ENCODE data around the gene YTHDC1.

The YTHDC1 gene

GRCh38 chr4:68358988-68359387 is 9.1 kb upstream of the YTHDC1 start:
- no peak for DNase-seq

DNA sequence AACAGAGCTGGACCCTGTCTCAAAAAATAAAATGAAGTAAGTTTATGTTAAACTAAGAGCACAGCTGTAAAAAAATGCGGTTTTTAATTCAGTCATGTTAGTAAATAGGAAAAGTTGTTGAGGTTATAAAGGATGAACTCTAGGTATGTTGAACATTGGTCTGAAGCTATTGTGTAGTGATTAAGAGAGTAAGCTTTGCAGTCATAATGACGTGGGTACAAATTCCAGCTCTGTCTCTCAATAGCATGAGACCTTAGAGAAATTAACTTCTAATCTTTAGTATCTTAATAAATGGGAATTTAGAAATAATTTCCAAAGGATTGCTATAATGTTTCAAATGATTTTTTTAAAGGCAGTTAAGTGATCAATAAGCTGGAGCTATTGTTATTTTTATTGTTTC is 2.9 kb upstream of the YTHDC1 start:
- DNase-seq: no peak

DNA sequence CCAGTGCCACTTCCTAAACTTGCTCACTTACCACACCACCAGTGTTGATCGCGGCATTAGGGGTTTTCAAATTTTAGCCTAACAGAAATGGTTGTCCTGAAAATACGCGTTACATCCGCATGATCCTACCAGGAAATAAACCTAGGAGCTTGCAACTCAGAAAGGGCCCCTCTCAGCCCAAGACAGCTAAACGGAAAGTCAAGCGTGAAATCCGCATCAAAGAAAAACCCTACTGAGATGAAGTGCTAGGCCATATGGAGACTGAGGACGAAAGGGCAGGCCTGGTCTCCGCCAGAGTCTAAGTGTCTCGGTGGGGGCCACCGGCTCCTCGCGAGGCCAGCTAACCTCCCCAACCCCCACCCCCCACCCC is 626 bp downstream of the YTHDC1 start:
- DNase-seq: peak; percentile 47

GRCh38 chr4:68348577-68348976 is 1.3 kb downstream of the YTHDC1 start:
- DNase-seq: no peak

DNA sequence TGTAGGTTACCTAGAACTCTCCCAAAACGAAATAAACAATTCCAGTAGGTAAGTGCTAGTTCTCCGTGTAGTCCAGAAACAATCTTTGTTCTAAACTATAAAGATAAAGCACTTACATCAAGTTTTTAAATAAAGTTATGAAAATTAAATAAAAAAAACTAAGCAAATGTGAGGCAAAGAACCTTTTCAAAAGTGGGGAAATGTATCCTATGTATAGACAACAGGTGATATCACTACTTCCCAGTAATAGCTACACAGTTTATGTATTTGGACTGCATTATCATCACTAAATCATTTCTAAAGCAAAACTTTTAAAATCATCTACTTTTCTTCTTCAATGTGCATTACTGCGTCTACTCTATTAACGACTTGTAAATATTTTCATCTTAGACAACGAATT is 2.0 kb downstream of the YTHDC1 start:
- DNase-seq: no peak

DNA sequence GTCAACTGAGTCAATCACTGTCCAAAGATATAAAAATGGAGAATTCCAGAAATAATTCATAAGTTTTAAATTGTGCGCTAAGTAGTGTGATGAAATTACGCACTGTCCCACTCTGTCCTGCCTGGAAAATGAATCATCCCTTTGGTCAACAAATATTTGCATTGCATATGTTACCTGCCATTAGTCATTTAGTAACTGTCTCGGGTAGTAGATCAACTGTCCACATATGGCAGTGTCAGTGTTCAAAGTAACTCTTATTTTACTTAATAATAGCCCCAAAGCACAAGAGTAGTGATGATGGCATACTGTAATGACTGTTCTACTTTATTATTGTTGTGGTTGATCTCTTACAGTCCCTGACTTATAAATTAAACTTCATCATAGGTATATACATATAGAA is 3.4 kb downstream of the YTHDC1 start:
- DNase-seq: no peak

DNA sequence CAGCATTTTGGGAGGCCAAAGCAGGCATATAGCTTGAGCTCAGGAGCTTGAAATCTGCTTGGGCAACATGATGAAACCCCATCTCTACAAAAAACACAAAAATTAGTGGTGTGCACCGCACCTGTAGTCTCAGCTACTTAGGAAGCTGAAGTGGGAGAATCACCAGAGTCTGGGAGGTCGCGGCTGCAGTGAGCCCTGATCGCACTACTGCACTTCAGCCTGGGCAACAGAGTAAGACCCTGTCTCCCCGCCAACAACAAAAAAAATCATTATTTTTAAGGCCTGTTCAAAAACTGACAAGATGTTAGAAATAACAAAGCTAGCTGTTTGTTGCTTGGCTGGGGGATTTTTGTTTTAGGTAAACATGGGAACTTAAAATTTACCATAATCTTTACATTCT is 5.1 kb downstream of the YTHDC1 start:
- no peak for DNase-seq

DNA sequence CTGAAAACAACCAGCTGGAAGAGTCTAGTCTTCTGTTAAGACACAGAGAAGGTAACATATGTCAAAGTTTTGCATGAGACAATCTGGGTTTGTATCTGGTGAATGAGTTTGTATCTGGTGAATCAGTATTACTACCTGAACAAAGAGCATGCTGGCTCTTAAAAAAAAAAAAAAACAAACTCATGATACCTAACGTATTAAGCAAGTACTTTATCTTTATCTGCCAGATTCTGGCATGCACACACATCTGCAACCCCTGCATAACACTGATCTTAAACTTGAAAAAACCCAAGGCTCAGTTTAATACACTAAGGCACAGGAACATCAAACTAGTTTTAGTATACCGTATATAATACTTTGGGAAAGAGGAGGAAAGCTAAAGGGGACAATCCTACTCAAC is 5.8 kb downstream of the YTHDC1 start:
- no peak for DNase-seq

DNA sequence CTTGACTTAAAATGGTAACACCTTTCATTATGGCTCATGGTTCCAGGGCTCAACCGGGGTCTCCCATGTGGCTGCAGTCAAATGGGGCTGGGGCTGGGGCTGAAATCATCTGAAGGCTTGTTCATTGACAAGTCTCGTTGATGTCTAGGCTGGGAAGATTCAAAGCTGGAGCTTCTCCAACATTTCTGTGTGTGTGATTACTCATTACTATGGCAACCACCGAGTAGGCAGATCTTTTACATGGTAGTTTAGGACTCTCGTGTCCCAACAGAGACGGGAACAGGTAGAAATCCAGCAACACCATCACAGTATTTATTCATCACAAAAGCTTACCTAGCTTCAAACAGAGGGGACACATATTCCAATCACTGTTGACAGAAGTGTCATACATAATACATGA is 7.8 kb downstream of the YTHDC1 start:
- DNase-seq: peak; percentile 54

DNA sequence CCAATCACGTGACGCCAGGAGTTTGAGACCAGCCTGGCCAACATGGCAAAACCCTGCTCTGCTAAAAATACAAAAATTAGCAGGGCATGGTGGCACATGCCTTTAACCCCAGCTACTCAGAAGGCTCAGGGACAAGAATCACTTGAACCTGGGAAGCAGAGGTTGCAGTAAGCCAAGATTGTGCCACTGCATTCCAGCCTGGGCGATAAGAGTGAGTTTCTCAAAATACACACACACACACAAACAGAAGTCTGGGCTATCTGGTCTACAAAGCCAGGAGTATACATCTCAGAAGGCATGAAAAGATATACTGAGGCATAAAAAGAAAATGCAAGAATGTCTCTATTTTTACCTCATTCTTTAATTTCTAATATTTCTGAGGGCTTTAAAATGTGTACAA is 11.3 kb downstream of the YTHDC1 start:
- DNase-seq: no peak

DNA sequence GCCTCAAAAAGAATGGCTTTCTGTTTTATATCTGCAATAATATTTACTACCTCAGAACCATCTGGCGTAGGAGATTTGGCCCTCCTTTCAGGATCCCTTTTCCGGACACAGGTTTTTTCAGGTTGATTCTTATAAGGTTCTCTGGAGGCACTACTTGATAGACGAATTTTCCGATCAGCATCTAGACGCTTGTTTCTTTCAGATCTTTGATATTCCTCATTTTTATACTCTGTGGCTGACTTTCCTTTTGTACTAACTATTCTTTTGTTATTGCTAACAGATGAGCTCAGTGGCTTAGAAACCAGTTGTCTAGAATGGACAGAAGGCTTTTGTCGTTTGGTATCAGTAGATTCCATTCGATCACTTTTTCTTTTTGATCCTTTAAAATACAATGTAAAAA is 12.4 kb downstream of the YTHDC1 start:
- DNase-seq: no peak

GRCh38 chr4:68337004-68337403 is 12.9 kb downstream of the YTHDC1 start:
- no peak for DNase-seq

DNA sequence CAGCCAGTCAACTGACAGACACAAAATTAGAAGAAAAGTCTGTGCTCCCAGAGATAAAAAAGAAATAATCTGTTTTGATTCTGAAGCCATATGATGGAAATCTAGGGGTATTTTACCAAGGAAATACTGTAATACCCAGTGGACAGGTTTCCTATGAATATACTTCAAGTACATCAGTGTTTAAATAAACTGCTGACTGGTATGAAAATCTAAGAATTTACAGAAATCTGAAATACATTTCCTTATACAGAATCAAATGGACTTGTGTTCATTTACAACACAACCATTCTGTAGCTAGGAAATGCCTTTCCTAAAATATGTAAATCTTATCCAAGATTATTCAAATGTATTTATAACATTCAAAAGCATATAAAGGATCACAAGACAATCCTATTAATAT is 13.4 kb downstream of the YTHDC1 start:
- no peak for DNase-seq

DNA sequence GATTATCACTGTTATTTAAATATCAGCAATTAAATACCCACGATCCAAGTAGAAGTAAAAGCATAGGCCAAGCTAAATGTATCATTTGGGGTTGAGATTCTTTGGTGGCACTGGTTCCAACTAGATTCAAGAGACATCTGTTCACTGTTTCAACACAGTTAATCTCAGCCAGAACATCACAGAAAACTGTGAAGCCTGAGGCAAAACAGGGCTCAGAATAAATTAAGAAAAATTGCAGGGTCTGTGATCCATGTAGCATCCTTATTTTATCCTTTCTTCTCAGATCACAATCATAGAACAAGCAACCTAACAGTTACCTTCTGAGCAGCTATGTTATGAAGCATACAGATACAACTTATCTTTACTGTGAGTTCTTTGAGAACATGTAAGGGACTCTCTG is 23.7 kb downstream of the YTHDC1 start:
- no peak for DNase-seq

DNA sequence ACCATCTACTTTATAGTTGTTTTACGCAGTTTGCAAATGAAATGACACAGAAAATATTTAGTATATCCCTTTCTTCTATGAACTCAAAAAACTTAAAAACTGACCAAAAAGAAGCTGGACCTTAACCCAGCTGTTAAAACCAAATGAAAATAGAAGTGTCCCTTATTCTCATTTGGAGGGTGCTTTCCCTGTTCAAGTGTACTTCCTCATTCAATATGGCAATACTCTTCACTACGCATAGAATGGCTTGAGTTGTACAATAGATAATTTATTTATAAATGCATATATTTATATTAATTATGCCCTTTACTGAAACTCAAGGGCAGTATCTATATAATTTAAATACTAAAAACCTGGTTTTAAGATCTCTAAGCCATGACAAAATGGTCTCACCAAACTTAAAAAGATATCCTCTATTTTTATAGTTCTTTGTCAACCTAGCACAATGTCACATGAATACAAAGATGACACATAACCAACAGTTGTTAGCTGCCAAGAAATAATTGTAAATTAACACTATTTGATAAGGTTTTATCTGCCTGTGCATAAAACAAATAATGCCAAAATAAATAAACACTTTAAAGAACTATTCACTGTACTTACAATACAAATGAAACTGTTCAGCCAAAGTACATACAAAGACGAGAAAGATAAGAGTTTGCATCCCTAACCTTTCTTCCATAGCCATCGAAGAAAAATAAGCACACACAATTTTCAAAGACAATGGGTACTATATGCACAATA is 25.2 kb downstream of the YTHDC1 start:
- DNase-seq: no peak

DNA sequence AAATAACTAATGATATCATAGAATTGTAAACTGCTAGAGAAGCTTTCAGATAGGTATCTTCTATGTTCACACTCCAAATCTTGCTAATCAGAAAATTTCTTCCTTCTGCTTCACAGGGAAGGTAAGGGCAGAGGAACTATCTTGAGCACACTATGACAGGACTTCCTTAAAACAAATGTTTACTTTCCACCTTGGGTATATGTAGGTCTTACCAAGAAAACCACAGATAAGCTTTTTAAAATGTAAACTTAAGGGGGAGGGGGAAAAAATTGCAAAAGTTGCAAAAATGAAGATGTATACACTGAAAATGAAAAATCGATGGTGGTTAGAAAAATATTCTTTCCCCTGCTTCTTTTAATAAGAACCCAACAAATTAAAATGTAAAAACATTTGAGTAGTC is 30.9 kb downstream of the YTHDC1 start:
- DNase-seq: no peak

DNA sequence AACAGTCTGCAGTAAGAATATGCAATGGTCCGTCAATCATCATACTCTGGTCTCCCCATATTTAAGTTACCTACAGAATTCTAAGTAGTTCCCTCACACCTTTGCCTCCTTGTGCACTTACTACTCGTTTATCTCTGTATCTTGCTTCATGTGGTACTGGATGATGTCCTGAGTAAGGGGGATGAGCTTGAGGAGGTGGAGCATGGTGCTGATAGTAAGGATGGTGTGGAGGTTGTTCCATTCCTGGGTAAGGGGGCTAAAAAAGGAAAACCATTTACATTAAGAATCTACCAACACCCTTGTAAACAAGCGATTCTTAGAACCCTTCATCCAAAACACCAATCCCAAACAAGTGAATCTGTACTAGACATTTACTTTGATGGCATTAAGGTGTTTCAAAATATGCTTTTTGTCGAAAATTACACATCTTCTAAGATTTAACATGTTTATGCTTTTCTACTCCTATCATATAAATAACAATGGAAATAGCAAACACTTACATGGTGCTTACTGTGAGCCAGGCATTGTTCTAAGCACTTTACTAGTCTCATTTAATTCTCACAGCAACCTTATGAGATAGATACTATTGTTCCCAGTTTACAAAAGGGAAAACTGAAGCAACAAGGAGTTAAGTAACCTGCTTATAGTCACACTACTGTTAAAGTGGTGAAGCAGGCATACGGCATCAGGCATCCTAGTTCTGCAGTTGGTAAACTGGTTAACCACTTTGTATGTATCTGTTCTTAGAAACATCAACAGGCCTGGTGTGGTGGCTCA is 33.5 kb downstream of the YTHDC1 start:
- DNase-seq: no peak

- DNase-seq: no peak
Observed at GRCh38 chr4:68310651-68311247, 39.1 kb downstream of the YTHDC1 start.

DNA sequence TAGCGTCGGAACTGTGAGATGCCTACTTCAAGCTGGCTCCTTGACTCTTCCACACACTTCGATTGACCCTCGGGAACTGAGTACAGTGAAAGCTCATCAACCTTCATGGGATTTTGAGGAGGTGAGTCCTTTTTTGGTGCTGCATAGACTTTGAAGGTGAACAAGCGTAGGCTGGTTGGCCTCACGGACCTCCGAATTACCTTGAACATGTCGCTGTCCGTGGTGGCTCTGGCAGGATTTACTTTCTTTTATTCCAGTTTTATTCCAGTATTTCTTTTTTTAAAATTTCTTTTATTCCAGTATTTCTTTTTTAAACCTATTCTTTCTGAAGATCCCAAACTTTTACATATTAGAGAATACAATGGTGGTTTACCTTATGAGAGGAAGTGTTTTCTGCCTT is 45.2 kb downstream of the YTHDC1 start:
- no peak for DNase-seq

DNA sequence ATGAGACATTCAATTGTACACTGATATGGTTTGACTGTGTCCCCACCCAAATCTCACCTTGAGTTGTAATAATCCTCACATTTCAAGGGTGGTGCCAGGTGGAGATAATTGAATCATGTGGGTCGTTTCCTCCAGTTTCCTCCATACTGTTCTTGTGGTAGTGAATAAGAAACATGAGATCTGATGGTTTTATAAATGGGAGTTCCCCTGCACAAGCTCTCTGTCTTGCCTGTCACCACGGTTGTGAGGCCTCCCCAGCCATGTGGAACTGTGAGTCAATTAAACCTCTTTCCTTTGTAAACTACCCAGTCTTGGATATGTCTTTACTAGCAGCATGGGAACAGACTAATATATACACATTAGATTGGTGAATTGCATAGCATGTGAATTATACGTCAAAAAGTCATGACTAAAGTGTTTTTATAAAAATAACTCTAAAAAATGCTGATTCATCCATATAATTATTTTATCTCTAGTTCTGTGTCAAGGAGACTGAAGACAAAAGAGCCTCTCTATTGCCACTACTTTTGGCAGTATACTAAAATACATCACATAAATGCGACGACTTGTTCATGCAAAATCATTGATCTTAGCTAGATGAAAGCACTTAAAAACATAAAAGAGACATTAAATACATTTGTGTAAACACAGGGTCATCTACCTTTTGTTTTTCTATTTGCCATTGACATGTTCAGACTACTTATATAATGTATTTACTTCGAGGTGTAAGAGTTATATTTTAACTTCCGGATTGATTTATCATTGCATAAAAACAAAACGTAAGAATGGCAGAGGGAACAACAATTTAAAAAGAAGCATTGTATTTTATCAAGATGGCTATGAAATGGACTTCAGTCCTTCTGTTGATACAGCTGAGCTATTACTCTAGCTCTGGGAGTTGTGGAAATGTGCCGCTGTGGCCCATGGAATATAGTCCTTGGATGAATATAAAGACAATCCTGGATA is 50.1 kb downstream of the YTHDC1 start:
- DNase-seq: no peak

- DNase-seq: no peak
Observed at GRCh38 chr4:68297137-68297536, 52.8 kb downstream of the YTHDC1 start.

GRCh38 chr4:68291256-68291655 is 58.6 kb downstream of the YTHDC1 start:
- no peak for DNase-seq

GRCh38 chr4:68288393-68288740 is 61.5 kb downstream of the YTHDC1 start:
- no peak for DNase-seq

Measured in fibroblast of skin of back (primary cell).